ENCODE measurements around the gene KRTAP12-1.
"Not testable (repeated sequence)": the region's sequence is repeated elsewhere in the genome, so short reads cannot be mapped to it uniquely, and the experiment has no call there.

KRTAP12-1 gene

GRCh38 chr21:44638506-44639330 lies 43.2 kb downstream of the KRTAP12-1 start:
- not testable (repeated sequence) for DNase-seq

GRCh38 chr21:44637851-44638348 lies 44.1 kb downstream of the KRTAP12-1 start:
- not testable (repeated sequence) for DNase-seq

GRCh38 chr21:44637018-44637850 lies 44.7 kb downstream of the KRTAP12-1 start, which contains the start of gene KRTAP10-10:
TSS of gene KRTAP10-10 (plus strand) at chr21:44637356. CDS start at chr21:44637418, 62 bp downstream.
- no peak for DNase-seq

DNA sequence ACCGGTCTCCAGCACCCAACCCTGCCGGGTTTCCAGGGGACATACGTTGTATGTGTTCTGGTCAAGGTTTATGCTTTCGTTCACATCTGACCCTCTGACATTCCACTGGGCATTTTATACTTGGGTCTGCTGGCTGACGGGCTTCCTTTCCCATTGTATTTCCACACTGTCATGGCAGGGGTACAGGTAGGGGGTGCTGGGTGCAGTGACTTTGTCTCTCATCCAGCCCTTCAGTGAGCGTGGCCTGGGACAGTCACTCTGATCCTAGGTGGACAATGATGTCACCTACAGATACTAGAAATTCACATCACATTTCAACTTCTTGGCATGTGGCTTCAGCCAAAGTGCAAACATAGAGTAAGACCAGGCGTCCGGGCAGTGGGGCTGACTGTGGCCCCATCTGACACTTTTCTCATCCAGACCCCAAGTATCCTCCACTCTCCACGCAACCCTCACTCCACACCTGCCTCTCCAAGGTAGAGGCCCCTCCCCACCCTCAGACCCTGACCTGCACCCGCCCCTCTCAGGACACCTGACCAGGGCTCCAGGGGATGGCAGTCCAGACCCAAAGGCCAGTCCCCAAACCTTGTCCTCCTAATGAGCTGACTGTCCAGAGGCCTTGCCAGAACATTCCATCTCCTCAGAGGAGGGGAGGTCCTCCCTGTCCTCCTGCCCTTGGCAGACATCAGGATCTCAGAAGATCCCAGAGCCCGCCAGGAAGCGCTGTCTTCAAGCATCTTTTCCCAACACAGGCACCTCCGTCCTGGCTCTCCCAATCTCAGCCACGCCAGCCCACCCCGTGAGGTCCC lies 45.5 kb downstream of the KRTAP12-1 start:
- DNase-seq, result no peak

- DNase-seq, result no peak
Observed at GRCh38 chr21:44632067-44632466, 49.9 kb downstream of the KRTAP12-1 start.

All from stimulated activated CD4-positive, alpha-beta T cell treated with anti-CD3 and anti-CD28 coated beads, Interleukin-4, amount 100 ng/mL, for 24 hours (primary cell).